ENCODE measurements around the gene SF1.

DNA sequence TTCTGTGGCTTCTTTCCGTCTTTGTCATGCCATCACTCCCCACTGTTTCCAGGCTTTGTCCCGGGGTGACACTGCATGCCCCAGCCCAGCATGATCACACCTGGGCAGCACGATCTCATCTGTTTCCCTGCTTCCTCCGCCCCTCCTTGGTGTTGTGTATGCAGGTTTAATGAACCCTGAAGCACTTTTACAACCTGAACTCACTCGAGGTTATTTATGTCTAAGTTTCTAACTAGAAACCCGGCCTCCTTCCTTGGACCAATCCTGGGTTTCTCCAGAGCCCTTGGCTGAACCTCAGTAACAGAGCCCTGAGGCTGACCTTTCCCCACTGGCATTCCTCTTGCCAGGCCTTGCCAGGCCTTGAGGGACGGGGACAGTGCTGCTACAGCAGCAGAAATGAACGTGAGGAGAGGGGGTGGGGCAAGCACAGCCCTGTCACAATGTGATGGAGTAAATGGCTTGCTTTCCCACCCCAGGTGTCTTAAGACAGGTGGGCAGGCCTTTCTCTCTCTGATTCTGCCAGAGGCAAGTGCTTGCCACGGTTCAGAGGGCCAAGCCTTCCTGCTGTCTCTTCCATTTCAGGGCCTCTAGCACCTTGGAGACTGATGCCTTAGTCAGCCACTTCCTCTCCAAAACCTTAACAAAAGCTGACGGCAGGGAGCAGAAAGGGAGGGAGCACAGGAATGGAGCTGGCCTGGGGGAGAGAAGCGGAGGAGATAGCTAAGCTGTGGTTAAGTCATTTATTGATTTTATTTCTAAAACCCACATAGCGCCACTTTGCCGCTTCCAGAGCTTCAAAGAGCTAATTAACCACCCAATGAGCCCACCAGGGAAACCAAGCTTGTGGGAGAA is 15.4 kb downstream of the SF1 start:
- TF ChIP-seq POLR2A (IDR thresholded peaks at IDR 0.05) (no peak), POLR2AphosphoS5 (IDR thresholded peaks at IDR 0.05) (no peak)
- TF ChIP-seq, protein P1, sequence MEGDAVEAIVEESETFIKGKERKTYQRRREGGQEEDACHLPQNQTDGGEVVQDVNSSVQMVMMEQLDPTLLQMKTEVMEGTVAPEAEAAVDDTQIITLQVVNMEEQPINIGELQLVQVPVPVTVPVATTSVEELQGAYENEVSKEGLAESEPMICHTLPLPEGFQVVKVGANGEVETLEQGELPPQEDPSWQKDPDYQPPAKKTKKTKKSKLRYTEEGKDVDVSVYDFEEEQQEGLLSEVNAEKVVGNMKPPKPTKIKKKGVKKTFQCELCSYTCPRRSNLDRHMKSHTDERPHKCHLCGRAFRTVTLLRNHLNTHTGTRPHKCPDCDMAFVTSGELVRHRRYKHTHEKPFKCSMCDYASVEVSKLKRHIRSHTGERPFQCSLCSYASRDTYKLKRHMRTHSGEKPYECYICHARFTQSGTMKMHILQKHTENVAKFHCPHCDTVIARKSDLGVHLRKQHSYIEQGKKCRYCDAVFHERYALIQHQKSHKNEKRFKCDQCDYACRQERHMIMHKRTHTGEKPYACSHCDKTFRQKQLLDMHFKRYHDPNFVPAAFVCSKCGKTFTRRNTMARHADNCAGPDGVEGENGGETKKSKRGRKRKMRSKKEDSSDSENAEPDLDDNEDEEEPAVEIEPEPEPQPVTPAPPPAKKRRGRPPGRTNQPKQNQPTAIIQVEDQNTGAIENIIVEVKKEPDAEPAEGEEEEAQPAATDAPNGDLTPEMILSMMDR (IDR thresholded peaks at IDR 0.05), result no peak
